Embryonic facial prominence (tissue), 1 donor: ENCODE results near the gene NUDC.
A peak's percentile ranks its signal among the peaks of the same experiment; 100 is the strongest.
"Not testable (repeated sequence)": the region's sequence is repeated elsewhere in the genome, so short reads cannot be mapped to it uniquely, and the experiment has no call there.

ENCODE experiments used
- DNase-seq: peaks from one replicate; pipeline ENCODE4 v3.0.0-alpha.2; 2016; ENCODE audit errors: extremely low spot score

The NUDC gene

DNA sequence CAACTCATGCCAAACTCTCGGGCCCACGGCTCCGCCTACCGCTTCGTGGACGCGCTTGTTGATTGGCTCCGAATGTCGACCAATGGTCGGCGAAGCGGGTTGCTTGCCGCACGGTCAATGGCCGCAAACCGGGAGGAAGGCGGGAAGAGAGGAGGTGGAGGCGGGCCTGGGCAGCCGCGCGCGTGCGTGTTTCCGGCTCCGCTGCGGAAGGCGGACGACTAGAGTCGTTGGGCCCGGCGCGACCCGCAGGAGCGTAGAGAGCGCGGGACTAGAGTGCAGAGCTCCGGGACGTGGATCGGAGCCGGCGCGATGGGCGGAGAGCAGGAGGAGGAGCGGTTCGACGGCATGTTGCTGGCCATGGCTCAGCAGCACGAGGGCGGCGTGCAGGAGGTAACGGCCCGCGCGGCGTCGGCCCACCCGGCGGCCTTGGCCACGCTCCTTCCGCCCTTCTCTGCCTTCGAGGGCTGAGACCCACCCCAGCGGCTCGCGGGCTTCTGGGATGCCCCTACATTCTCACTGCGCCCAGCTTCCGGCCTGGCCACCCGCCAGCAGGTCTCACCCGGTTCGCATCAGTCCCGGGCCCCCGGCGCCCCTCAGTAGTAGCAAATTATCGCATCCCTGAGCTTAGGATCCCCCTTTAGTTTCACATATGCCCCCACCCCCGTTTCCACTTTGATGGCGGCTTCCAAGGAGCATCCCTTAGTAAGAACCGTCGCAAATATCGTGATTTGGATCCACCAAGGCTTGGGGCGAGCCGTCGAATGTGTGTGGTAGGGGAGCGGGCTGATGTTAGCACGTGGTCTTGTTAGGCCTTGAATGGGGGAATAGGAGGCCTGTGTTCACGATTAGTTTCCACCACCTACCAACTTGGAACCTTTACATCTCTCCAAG, at the start of gene NUDC:
NUDC (plus strand) TSS at position 204 of the 891 bp plus-strand sequence; CDS start at position 310, 106 bp downstream.
- DNase-seq = peak; percentile 91

DNA sequence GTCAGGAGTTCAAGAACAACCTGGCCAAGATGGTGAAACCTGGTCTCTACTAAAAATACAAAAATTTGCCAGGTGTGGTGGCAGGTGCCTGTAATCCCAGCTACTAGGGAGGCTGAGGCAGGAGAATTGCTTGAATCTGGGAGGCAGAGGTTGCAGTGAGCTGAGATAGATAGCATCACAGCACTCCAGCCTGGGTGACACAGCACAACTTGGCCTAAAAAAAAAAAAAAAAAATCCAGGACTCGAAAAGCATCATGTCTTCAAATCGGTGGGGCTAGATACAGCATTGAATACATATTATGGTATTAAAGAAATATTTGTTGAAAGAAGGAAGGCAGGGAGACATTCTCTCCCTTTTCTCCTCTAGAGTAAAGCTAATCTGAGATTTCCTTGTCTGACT, 48.4 kb upstream of the NUDC start:
- DNase-seq = not testable (repeated sequence)

GRCh38 chr1:26874896-26875295, 46.6 kb upstream of the NUDC start:
- DNase-seq = no peak

DNA sequence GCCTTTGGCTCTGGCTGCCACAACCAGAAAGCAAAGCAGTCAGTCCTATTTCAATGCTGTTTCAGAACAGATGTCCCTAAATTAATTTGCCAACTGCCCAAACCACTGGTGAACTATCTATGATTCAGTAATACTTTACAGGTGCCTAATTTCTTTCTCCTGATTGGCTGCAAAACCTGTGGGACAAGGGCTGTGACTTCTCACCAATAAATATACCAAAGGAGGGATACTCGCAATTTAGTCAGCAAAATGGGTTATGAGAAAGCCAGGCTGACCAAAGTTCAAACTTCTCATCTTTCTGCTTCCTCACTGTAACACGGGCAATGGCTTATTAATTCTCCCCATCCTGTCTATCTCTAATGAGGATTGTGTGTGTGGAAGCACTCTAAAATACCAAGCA, 44.2 kb upstream of the NUDC start:
- DNase-seq = no peak

GRCh38 chr1:26879793-26880192, 41.8 kb upstream of the NUDC start:
- no peak for DNase-seq

DNA sequence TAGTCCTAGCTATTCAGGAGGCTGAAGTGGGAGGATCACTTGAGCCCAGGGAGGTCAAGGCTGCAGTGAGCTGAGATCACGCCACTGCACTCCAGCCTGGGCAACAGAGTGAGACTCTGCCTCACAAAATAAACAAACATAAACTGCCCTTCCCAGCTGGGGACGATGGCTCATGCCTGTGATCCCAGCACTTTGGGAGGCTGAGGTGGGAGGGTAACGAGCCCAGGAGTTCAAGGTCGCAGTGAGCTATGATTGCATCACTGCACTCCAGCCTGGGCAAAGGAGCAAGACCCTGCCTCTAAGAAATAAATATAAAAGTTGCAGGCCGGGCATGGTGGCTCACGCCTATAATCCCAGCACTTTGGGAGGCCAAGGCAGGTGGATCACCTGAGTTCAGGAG, 39.9 kb upstream of the NUDC start:
- DNase-seq = not testable (repeated sequence)

- DNase-seq = no peak
These were observed 38.7 kb upstream of the NUDC start for GRCh38 chr1:26882696-26883463.

DNA sequence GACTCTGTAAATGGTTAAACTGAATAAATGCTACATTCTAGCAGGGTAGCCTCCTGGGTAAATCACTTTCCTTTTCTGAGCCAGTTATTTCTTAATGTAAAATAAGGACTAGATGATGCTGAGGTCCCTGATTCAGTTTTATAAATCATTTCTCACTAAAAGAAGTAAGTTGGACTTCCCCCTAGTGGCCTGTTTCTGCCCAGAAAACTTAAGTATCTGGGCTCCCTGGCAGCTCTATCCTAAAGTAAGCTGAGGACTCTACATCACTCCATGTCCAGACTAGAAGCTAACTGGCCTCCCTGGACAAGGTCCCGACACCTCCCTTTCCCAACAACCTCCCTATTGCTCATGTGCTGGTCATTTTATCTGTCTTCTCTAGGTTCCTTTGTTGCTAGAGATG, 34.4 kb upstream of the NUDC start:
- no peak for DNase-seq

DNA sequence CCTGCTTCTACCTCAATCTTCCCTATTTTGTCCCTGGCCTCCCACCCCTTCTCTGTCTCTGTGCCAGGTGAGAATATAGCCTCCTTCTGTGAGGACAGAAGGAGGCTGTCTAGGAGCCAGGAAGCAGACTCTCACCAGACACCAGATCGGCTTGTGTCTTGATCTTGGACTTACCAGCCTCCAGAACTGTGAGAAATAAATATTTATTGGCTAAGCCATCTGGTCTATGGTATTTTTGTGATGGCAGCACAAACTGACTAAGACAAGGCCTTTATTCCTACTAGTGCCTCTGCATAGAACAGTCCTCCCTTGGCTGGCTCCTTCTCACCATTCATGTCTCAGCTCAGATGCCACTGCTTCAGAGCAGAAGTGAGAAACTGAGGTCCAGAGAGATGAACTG, 33.3 kb upstream of the NUDC start:
- no peak for DNase-seq

GRCh38 chr1:26889551-26890466, 31.7 kb upstream of the NUDC start, which contains the start of gene GPN2:
TSS of gene GPN2 (minus strand) at chr1:26890283. CDS start at chr1:26890096, 187 bp downstream.
- DNase-seq = peak; percentile 66

- no peak for DNase-seq
These were observed 31.1 kb upstream of the NUDC start for GRCh38 chr1:26890467-26890796.

GRCh38 chr1:26894263-26894662, 27.3 kb upstream of the NUDC start:
- DNase-seq = no peak

GRCh38 chr1:26897351-26897750, 24.2 kb upstream of the NUDC start:
- no peak for DNase-seq

DNA sequence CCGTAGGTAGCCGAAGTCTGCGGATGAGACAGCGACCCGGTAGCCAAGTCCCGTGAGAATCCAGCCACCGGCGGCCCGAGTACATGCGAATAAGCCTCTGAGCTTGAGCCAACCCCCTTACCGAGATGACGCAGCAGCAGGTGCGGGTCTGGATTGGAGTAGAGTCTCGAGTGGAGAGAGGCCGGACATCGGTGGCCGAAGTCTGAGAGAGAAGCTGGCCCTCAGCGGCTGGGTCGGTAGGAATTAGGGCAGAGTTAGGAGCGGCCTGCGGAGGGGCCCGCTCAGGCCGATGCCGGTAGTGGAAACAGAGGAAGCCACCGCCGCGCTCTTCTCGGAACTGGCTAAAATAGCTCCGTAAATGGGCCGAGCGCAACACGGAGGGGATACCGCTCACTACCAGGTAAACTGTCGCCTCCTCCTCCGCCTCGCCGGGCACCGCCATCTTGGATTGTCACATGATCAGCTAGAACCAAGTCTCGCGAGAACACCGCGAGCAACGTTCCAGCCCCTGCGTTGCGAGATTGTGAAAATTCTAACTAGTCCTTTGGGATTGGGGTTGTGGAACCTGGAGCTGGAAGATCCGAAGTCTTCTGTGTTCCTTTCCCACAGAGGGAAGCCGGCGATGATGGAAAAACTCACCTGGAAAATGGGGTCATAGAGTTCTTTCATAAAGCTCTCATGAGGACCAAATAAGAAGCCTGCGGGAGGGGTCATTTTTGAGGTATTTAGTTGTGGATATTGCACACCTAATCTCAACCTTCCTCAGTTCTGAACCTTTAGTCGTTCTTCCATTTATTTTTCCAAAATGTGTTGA, 21.3 kb upstream of the NUDC start, which contains the start of gene GPATCH3:
GPATCH3 (minus strand) TSS at position 467 of the 814 bp plus-strand sequence; CDS start at position 442, 25 bp downstream.
- peak; percentile 89 for DNase-seq

GRCh38 chr1:26900815-26901511, 20.6 kb upstream of the NUDC start:
- DNase-seq = no peak

GRCh38 chr1:26907071-26907917, 14.2 kb upstream of the NUDC start:
- DNase-seq = no peak

GRCh38 chr1:26909951-26910342, 11.6 kb upstream of the NUDC start:
- no peak for DNase-seq

GRCh38 chr1:26910343-26911160, 11.0 kb upstream of the NUDC start:
- no peak for DNase-seq
